Thyroid gland (tissue), 4 donors: Measurements from ENCODE around the gene CDK15. TPM values are rescaled to one million over a fixed set of nuclear protein-coding genes. Genes with fewer than 3 reads are reported as not detected.

Experiments used
- DNase-seq, 2 donors: peaks; one replicate each; pipeline ENCODE4 v3.0.0-alpha.2; 2019
- H3K27ac ChIP-seq, 3 donors: fragments of 200-600 bp; sonication (generic); 1 replicate in 2 of 3; 2 replicates in 1 of 3; pipeline ENCODE4 v1.5.1; 2016 to 2019; ENCODE audit warnings: mild to moderate bottlenecking in 1 of 3, moderate library complexity in 1 of 3
- H3K27me3 ChIP-seq: fragments of 200-600 bp; sonication (generic); one replicate; pipeline ENCODE4 v1.5.1; 2019
- H3K36me3 ChIP-seq, 2 donors: fragments of 200-600 bp; sonication (generic); one replicate each; pipeline ENCODE4 v1.5.1; 2016 to 2019
- H3K4me1 ChIP-seq, 2 donors: fragments of 200-600 bp; sonication (generic); one replicate each; pipeline ENCODE4 v1.5.1; 2017 to 2019
- H3K4me3 ChIP-seq, 3 donors: fragments of 200-600 bp; sonication (generic); replicated peaks in 1 of 3; 1 replicate in 2 of 3; 2 replicates in 1 of 3; pipeline ENCODE4 v1.5.1; 2016; ENCODE audit warnings: mild to moderate bottlenecking in 1 of 3
- H3K9me3 ChIP-seq: fragments of 200-600 bp; sonication (generic); one replicate; pipeline ENCODE4 v1.5.1; 2017
- CTCF ChIP-seq, 6 experiments: fragments of 200-600 bp in 3 of 6; fragments of 450-650 bp in 3 of 6; sonication (generic) in 3 of 6; IDR thresholded peaks; one replicate each; pipeline ENCODE4 v1.5.1; 2016 to 2019; ENCODE audit warnings: antibody characterized with exemption in 6 of 6, mild to moderate bottlenecking in 2 of 6, inconsistent platforms in 1 of 6, moderate library complexity in 1 of 6
- POLR2A ChIP-seq, 2 donors: fragments of 450-650 bp; IDR thresholded peaks; one replicate each; pipeline ENCODE4 v1.6.1; 2017; ENCODE audit warnings: antibody characterized with exemption in 2 of 2, mild to moderate bottlenecking in 2 of 2, moderate library complexity in 1 of 2
- WGBS, 2 donors: methylation state at CpG; one replicate each; pipeline ENCODE4 v1.1.5; 2017; 5-methylcytosine and 5-hydroxymethylcytosine counted together
- intact Hi-C: fragments of 100-400 bp; cut with DNase I; formaldehyde crosslinking; loops from one replicate; pipeline ENCODE4 v1.15.1; 2023
- total RNA-seq, 4 donors: library from RNA; depleted of rRNA; stranded (reverse); fragments of >200 nt; gene quantifications; one replicate each; pipeline ENCODE4 v1.2.3, GENCODE V29; 2016

The CDK15 gene
- total RNA-seq, 4 donors from 2014 or later, result 1.2 TPM; not detected in 3

GRCh38 chr2:201891676-201892075 is 85.3 kb downstream of the CDK15 start:
- TF ChIP-seq POLR2A (IDR thresholded peaks at IDR 0.05) (no peak), CTCF (IDR thresholded peaks at IDR 0.05) (no peak)
- intact Hi-C loops, result no loop called here
- Histone ChIP-seq H3K36me3 (no peaks in the 10 kb centered on the region), H3K4me1 (no peaks in the 10 kb centered on the region), H3K4me3 (no peak overlapping the region), H3K27ac (no peak overlapping the region), H3K9me3 (no peaks in the 10 kb centered on the region), H3K27me3 (no peaks in the 10 kb centered on the region)
- WGBS, 2 donors, result 96% methylated on average over 6 of the region's 6 CpGs
- DNase-seq, result no peak

GRCh38 chr2:201892516-201892915 is 86.2 kb downstream of the CDK15 start:
- H3K36me3 ChIP-seq, result no peaks in the 10 kb centered on the region
- no peak for DNase-seq
- no peaks in the 10 kb centered on the region for H3K27me3 ChIP-seq
- no peak overlapping the region for H3K4me3 ChIP-seq
- H3K9me3 ChIP-seq, result no peaks in the 10 kb centered on the region
- TF ChIP-seq POLR2A (IDR thresholded peaks at IDR 0.05) (no peak), CTCF (IDR thresholded peaks at IDR 0.05) (no peak)
- 91 to 92% methylated on average over 5 of the region's 5 CpGs for WGBS, 2 donors
- intact Hi-C loops, result no loop called here
- no peaks in the 10 kb centered on the region for H3K4me1 ChIP-seq
- no peak overlapping the region for H3K27ac ChIP-seq

GRCh38 chr2:201900362-201900761 is 94.0 kb downstream of the CDK15 start:
- no peak for DNase-seq
- TF ChIP-seq POLR2A (IDR thresholded peaks at IDR 0.05) (no peak), CTCF (IDR thresholded peaks at IDR 0.05) (no peak)
- no peaks in the 10 kb centered on the region for H3K4me1 ChIP-seq
- no peak overlapping the region for H3K27ac ChIP-seq
- no peaks in the 10 kb centered on the region for H3K27me3 ChIP-seq
- intact Hi-C loops, result no loop called here
- 73 to 87% methylated on average over 2 of the region's 2 CpGs for WGBS, 2 donors
- H3K36me3 ChIP-seq, result no peaks in the 10 kb centered on the region
- no peaks in the 10 kb centered on the region for H3K9me3 ChIP-seq
- H3K4me3 ChIP-seq, result no peak overlapping the region

GRCh38 chr2:201901786-201902185 is 95.4 kb downstream of the CDK15 start:
- no peak overlapping the region for H3K27ac ChIP-seq
- no peak for TF ChIP-seq CTCF (IDR thresholded peaks at IDR 0.05)
- no peak for TF ChIP-seq POLR2A (IDR thresholded peaks at IDR 0.05)
- H3K36me3 ChIP-seq, result no peaks in the 10 kb centered on the region
- 62 to 78% methylated on average over 8 of the region's 8 CpGs for WGBS, 2 donors
- H3K9me3 ChIP-seq, result no peaks in the 10 kb centered on the region
- no peak overlapping the region for H3K4me3 ChIP-seq
- intact Hi-C loops, result no loop called here
- no peaks in the 10 kb centered on the region for H3K27me3 ChIP-seq
- no peaks in the 10 kb centered on the region for H3K4me1 ChIP-seq
- no peak for DNase-seq

- no peak for DNase-seq
- WGBS, 2 donors, result 49 to 62% methylated on average over 5 of the region's 5 CpGs
- Histone ChIP-seq H3K9me3 (no peaks in the 10 kb centered on the region), H3K4me1 (no peaks in the 10 kb centered on the region), H3K27me3 (no peaks in the 10 kb centered on the region), H3K4me3 (no peak overlapping the region), H3K36me3 (no peaks in the 10 kb centered on the region), H3K27ac (no peak overlapping the region)
- intact Hi-C loops, result no loop called here
- TF ChIP-seq POLR2A (IDR thresholded peaks at IDR 0.05) (no peak), CTCF (IDR thresholded peaks at IDR 0.05) (no peak)
Observed at GRCh38 chr2:201904538-201905420, 98.4 kb downstream of the CDK15 start.
